MG63 (cell line): ENCODE data around the gene GFPT1. TPM values are rescaled to one million over a fixed set of nuclear protein-coding genes. Genes with fewer than 3 reads are reported as not detected.
"Not testable (repeated sequence)": the region's sequence is repeated elsewhere in the genome, so short reads cannot be mapped to it uniquely, and the experiment has no call there.

Source experiments
- DNase-seq: peaks from one replicate; pipeline ENCODE4 v3.0.0-alpha.2; 2020
- H3K27me3 ChIP-seq: fragments of 250-450 bp; sonication (Bioruptor Pico); 2 replicates; pipeline ENCODE4 v1.5.1; 2020; ENCODE audit warnings: mild to moderate bottlenecking, moderate library complexity
- H3K36me3 ChIP-seq: fragments of 250-450 bp; sonication (Bioruptor Pico); 2 replicates; pipeline ENCODE4 v1.5.1; 2020; ENCODE audit warnings: mild to moderate bottlenecking, moderate library complexity
- H3K4me3 ChIP-seq: fragments of 250-450 bp; sonication (Bioruptor Pico); 2 replicates; pipeline ENCODE4 v1.5.1; 2020; ENCODE audit warnings: mild to moderate bottlenecking, moderate library complexity
- H3K9me3 ChIP-seq: fragments of 250-450 bp; sonication (Bioruptor Pico); 2 replicates; pipeline ENCODE4 v1.5.1; 2020; ENCODE audit warnings: mild to moderate bottlenecking, moderate library complexity
- total RNA-seq: library from RNA; depleted of rRNA; stranded (reverse); fragments of >200 nt; shearing (Covaris generic); gene quantifications from 2 replicates; pipeline ENCODE4 v1.2.3, GENCODE V29; 2014; ENCODE audit warnings: low replicate concordance

The GFPT1 gene
- total RNA-seq, 1 experiment from 2014 or later = 14.7 TPM

GRCh38 chr2:69356471-69356870, 30.6 kb downstream of the GFPT1 start:
- no peaks in the 10 kb centered on the region for H3K9me3 ChIP-seq
- H3K27me3 ChIP-seq = no peaks in the 10 kb centered on the region
- no peak overlapping the region for H3K4me3 ChIP-seq
- H3K36me3 ChIP-seq = peaks cover 78% of the 10 kb centered on the region
- DNase-seq = no peak

- H3K4me3 ChIP-seq, H3K9me3 ChIP-seq, H3K27me3 ChIP-seq, DNase-seq: not testable (repeated sequence)
- H3K36me3 ChIP-seq = peaks cover 81% of the 10 kb centered on the region
These were observed 32.1 kb downstream of the GFPT1 start for GRCh38 chr2:69354976-69355375.

GRCh38 chr2:69353360-69353759, 33.7 kb downstream of the GFPT1 start:
- H3K27me3 ChIP-seq = no peaks in the 10 kb centered on the region
- no peaks in the 10 kb centered on the region for H3K9me3 ChIP-seq
- peaks cover 81% of the 10 kb centered on the region for H3K36me3 ChIP-seq
- DNase-seq = no peak
- H3K4me3 ChIP-seq = no peak overlapping the region

GRCh38 chr2:69348781-69349180, 38.2 kb downstream of the GFPT1 start:
- H3K9me3 ChIP-seq = no peaks in the 10 kb centered on the region
- DNase-seq = no peak
- no peak overlapping the region for H3K4me3 ChIP-seq
- peaks cover 80% of the 10 kb centered on the region for H3K36me3 ChIP-seq
- no peaks in the 10 kb centered on the region for H3K27me3 ChIP-seq

GRCh38 chr2:69345434-69345833, 41.6 kb downstream of the GFPT1 start:
- no peaks in the 10 kb centered on the region for H3K9me3 ChIP-seq
- no peak overlapping the region for H3K4me3 ChIP-seq
- H3K27me3 ChIP-seq = no peaks in the 10 kb centered on the region
- H3K36me3 ChIP-seq = peaks cover 76% of the 10 kb centered on the region
- no peak for DNase-seq

GRCh38 chr2:69344305-69344704, 42.7 kb downstream of the GFPT1 start:
- Histone ChIP-seq H3K9me3 (no peaks in the 10 kb centered on the region), H3K27me3 (no peaks in the 10 kb centered on the region), H3K4me3 (no peak overlapping the region), H3K36me3 (peaks cover 71% of the 10 kb centered on the region)
- DNase-seq = no peak

GRCh38 chr2:69340101-69340775, 46.8 kb downstream of the GFPT1 start:
- Histone ChIP-seq H3K36me3 (peaks cover 54% of the 10 kb centered on the region), H3K27me3 (no peaks in the 10 kb centered on the region), H3K4me3 (no peak overlapping the region), H3K9me3 (no peaks in the 10 kb centered on the region)
- DNase-seq = no peak

- DNase-seq = no peak
- H3K9me3 ChIP-seq = no peaks in the 10 kb centered on the region
- H3K36me3 ChIP-seq = peaks cover 59% of the 10 kb centered on the region
- H3K27me3 ChIP-seq = no peaks in the 10 kb centered on the region
- no peak overlapping the region for H3K4me3 ChIP-seq
These were observed 51.7 kb downstream of the GFPT1 start for GRCh38 chr2:69335311-69335710.

- H3K36me3 ChIP-seq = peaks cover 60% of the 10 kb centered on the region
- DNase-seq = no peak
These were observed 53.7 kb downstream of the GFPT1 start for GRCh38 chr2:69333352-69333751.

GRCh38 chr2:69330781-69331180, 56.2 kb downstream of the GFPT1 start:
- H3K4me3 ChIP-seq = no peak overlapping the region
- no peaks in the 10 kb centered on the region for H3K27me3 ChIP-seq
- H3K9me3 ChIP-seq = no peaks in the 10 kb centered on the region
- no peak for DNase-seq
- H3K36me3 ChIP-seq = peaks cover 69% of the 10 kb centered on the region

More at GRCh38 chr2:69333352-69333751, 53.7 kb downstream of the GFPT1 start:
- no peaks in the 10 kb centered on the region for H3K27me3 ChIP-seq
- no peaks in the 10 kb centered on the region for H3K9me3 ChIP-seq
- no peak overlapping the region for H3K4me3 ChIP-seq

- no peaks in the 10 kb centered on the region for H3K9me3 ChIP-seq
- peaks cover 62% of the 10 kb centered on the region for H3K36me3 ChIP-seq
- no peaks in the 10 kb centered on the region for H3K27me3 ChIP-seq
- no peak overlapping the region for H3K4me3 ChIP-seq
- DNase-seq = no peak
These were observed 64.4 kb downstream of the GFPT1 start for GRCh38 chr2:69322631-69323030.

GRCh38 chr2:69316550-69316949, 70.5 kb downstream of the GFPT1 start:
- Histone ChIP-seq H3K27me3 (no peaks in the 10 kb centered on the region), H3K9me3 (peaks cover 11% of the 10 kb centered on the region; the same call in 1 of the 2 replicates), H3K36me3 (peaks cover 39% of the 10 kb centered on the region), H3K4me3 (no peak overlapping the region)
- DNase-seq = no peak

GRCh38 chr2:69315160-69315761, 71.8 kb downstream of the GFPT1 start:
- peaks cover 11% of the 10 kb centered on the region; the same call in 1 of the 2 replicates for H3K9me3 ChIP-seq
- H3K36me3 ChIP-seq = peaks cover 33% of the 10 kb centered on the region
- H3K27me3 ChIP-seq = no peaks in the 10 kb centered on the region
- no peak for DNase-seq
- H3K4me3 ChIP-seq = no peak overlapping the region

GRCh38 chr2:69311024-69311416, 76.0 kb downstream of the GFPT1 start:
- Histone ChIP-seq H3K9me3 (no peaks in the 10 kb centered on the region), H3K36me3 (peaks cover 3% of the 10 kb centered on the region), H3K27me3 (no peaks in the 10 kb centered on the region), H3K4me3 (no peak overlapping the region)
- DNase-seq = no peak

- Histone ChIP-seq H3K27me3 (no peaks in the 10 kb centered on the region), H3K9me3 (no peaks in the 10 kb centered on the region), H3K4me3 (no peak overlapping the region), H3K36me3 (no peaks in the 10 kb centered on the region)
- DNase-seq = no peak
These were observed 76.7 kb downstream of the GFPT1 start for GRCh38 chr2:69310111-69311023.

- no peak overlapping the region for H3K4me3 ChIP-seq
- H3K9me3 ChIP-seq = no peaks in the 10 kb centered on the region
- DNase-seq = no peak
- H3K27me3 ChIP-seq = no peaks in the 10 kb centered on the region
- no peaks in the 10 kb centered on the region for H3K36me3 ChIP-seq
These were observed 77.5 kb downstream of the GFPT1 start for GRCh38 chr2:69309351-69310110.

GRCh38 chr2:69308338-69308737, 78.7 kb downstream of the GFPT1 start:
- DNase-seq = no peak
- H3K9me3 ChIP-seq = no peaks in the 10 kb centered on the region; the same call in 1 of the 2 replicates
- no peak overlapping the region for H3K4me3 ChIP-seq
- no peaks in the 10 kb centered on the region for H3K27me3 ChIP-seq
- no peaks in the 10 kb centered on the region for H3K36me3 ChIP-seq
